Thymus (tissue), 11 donors: ENCODE results near the gene ITPA. TPM values are rescaled to one million over a fixed set of nuclear protein-coding genes. Genes with fewer than 3 reads are reported as not detected.
"Not testable (repeated sequence)": the region's sequence is repeated elsewhere in the genome, so short reads cannot be mapped to it uniquely, and the experiment has no call there.

Experiments
- DNase-seq, 9 donors: peaks; one replicate each; pipeline ENCODE4 v3.0.0-alpha.2; 2013; ENCODE audit warnings: low spot score in 9 of 9, low read depth in 6 of 9, missing footprints in 1 of 9
- H3K27ac ChIP-seq, 2 donors: one replicate each; pipeline ENCODE4 v1.5.1; 2013; ENCODE audit warnings: control low read depth in 1 of 2, low read depth in 1 of 2, low read length in 1 of 2, mild to moderate bottlenecking in 1 of 2, moderate library complexity in 1 of 2
- H3K27me3 ChIP-seq, 2 donors: one replicate each; pipeline ENCODE4 v1.5.1; 2013; ENCODE audit warnings: low read length in 1 of 2; ENCODE audit not compliant: control insufficient read depth in 2 of 2, insufficient read depth in 1 of 2
- H3K36me3 ChIP-seq, 2 donors: one replicate each; pipeline ENCODE4 v1.5.1; 2013; ENCODE audit warnings: low read length in 1 of 2, mild to moderate bottlenecking in 1 of 2, moderate library complexity in 1 of 2; ENCODE audit not compliant: control insufficient read depth in 2 of 2, insufficient read depth in 2 of 2
- H3K4me1 ChIP-seq, 2 donors: one replicate each; pipeline ENCODE4 v1.5.1; 2013; ENCODE audit warnings: low read length in 2 of 2; ENCODE audit not compliant: control insufficient read depth in 2 of 2, insufficient read depth in 2 of 2
- H3K4me3 ChIP-seq, 2 donors: one replicate each; pipeline ENCODE4 v1.5.1; 2013; ENCODE audit warnings: low read length in 2 of 2, control low read depth in 1 of 2, mild to moderate bottlenecking in 1 of 2
- H3K9me3 ChIP-seq, 2 donors: one replicate each; pipeline ENCODE4 v1.5.1; 2013; ENCODE audit warnings: low read length in 1 of 2, mild to moderate bottlenecking in 1 of 2; ENCODE audit not compliant: control insufficient read depth in 2 of 2, insufficient read depth in 1 of 2
- WGBS: extraction: QIAGEN DNeasy Blood & Tissue Kit; methylation state at CpG from one replicate; pipeline ENCODE4 v1.1.7; 2013; 5-methylcytosine and 5-hydroxymethylcytosine counted together
- polyA plus RNA-seq: library from polyadenylated mRNA; stranded (reverse); fragments of 200-250 nt; gene quantifications from one replicate; pipeline ENCODE4 v1.2.3, GENCODE V29; 2013
- total RNA-seq: library from RNA; stranded (reverse); fragments of 120-200 nt; gene quantifications from one replicate; pipeline ENCODE4 v1.2.4, GENCODE V29; 2013
- donor health status: healthy.

The ITPA gene
- total and polyA plus RNA-seq, 2 donors = 46.0 to 141 TPM

GRCh38 chr20:3209946-3210317, 634 bp downstream of the ITPA start:
- H3K36me3 ChIP-seq = peaks cover 12 to 13% of the 10 kb centered on the region in 2 donors
- H3K9me3 ChIP-seq = no peaks in the 10 kb centered on the region
- no peak overlapping the region for H3K27ac ChIP-seq
- H3K27me3 ChIP-seq = no peaks in the 10 kb centered on the region
- no peak for DNase-seq
- 3% methylated on average over 10 of the region's 10 CpGs for WGBS
- peak overlapping the region; percentile 93 to 99 for H3K4me3 ChIP-seq
- peaks cover 14% of the 10 kb centered on the region in 2 donors for H3K4me1 ChIP-seq

GRCh38 chr20:3210346-3210745, 1.0 kb downstream of the ITPA start:
- no peak overlapping the region for H3K27ac ChIP-seq
- 93% methylated on average over 2 of the region's 2 CpGs for WGBS
- H3K9me3 ChIP-seq = no peaks in the 10 kb centered on the region
- peaks cover 14% of the 10 kb centered on the region in 2 donors for H3K4me1 ChIP-seq
- H3K36me3 ChIP-seq = peaks cover 16 to 17% of the 10 kb centered on the region in 2 donors
- H3K4me3 ChIP-seq = peak overlapping the region; percentile 93 to 99
- no peak for DNase-seq
- H3K27me3 ChIP-seq = no peaks in the 10 kb centered on the region

- peaks cover 25 to 26% of the 10 kb centered on the region in 2 donors for H3K36me3 ChIP-seq
- DNase-seq = no peak
Measured at GRCh38 chr20:3213226-3213625, 3.9 kb downstream of the ITPA start.

GRCh38 chr20:3215359-3215917, 6.1 kb downstream of the ITPA start:
- H3K27ac ChIP-seq, H3K9me3 ChIP-seq, H3K4me3 ChIP-seq, DNase-seq, H3K27me3 ChIP-seq: not testable (repeated sequence)
- WGBS = 98% methylated on average over 7 of the region's 7 CpGs
- Histone ChIP-seq H3K4me1 (peaks cover 4 to 10% of the 10 kb centered on the region in 2 donors), H3K36me3 (peaks cover 26 to 32% of the 10 kb centered on the region in 2 donors)

More at GRCh38 chr20:3213226-3213625, 3.9 kb downstream of the ITPA start:
- Histone ChIP-seq H3K4me3 (no peak overlapping the region), H3K27me3 (no peaks in the 10 kb centered on the region), H3K27ac (no peak overlapping the region), H3K4me1 (peaks cover 13 to 15% of the 10 kb centered on the region in 2 donors), H3K9me3 (no peaks in the 10 kb centered on the region)
- 98% methylated on average over 7 of the region's 7 CpGs for WGBS

GRCh38 chr20:3218307-3218988, 9.2 kb downstream of the ITPA start:
- no peaks in the 10 kb centered on the region for H3K9me3 ChIP-seq
- H3K36me3 ChIP-seq = peaks cover 40% of the 10 kb centered on the region in 2 donors
- DNase-seq = peak in 3 of 9 donors; percentile 71 to 79 (median 78)
- no peaks in the 10 kb centered on the region for H3K27me3 ChIP-seq
- H3K4me1 ChIP-seq = peaks cover 17 to 27% of the 10 kb centered on the region in 2 donors
- no peak overlapping the region for H3K4me3 ChIP-seq
- H3K27ac ChIP-seq = peak overlapping the region in 1 of 2 donors; percentile 52
- WGBS = 25% methylated on average over 30 of the region's 30 CpGs

GRCh38 chr20:3221398-3222226, 12.3 kb downstream of the ITPA start:
- no peak for DNase-seq
- H3K27me3 ChIP-seq = no peaks in the 10 kb centered on the region
- H3K27ac ChIP-seq = no peak overlapping the region
- H3K4me3 ChIP-seq = no peak overlapping the region
- H3K9me3 ChIP-seq = no peaks in the 10 kb centered on the region
- 98% methylated on average over 18 of the region's 18 CpGs for WGBS
- H3K36me3 ChIP-seq = peaks cover 23 to 27% of the 10 kb centered on the region in 2 donors
- H3K4me1 ChIP-seq = peaks cover 21 to 51% of the 10 kb centered on the region in 2 donors

GRCh38 chr20:3222635-3223600, 13.6 kb downstream of the ITPA start:
- 17% methylated on average over 25 of the region's 25 CpGs for WGBS
- Histone ChIP-seq H3K4me1 (peaks cover 21 to 51% of the 10 kb centered on the region in 2 donors), H3K9me3 (no peaks in the 10 kb centered on the region), H3K4me3 (peak overlapping the region; percentile 14 to 23), H3K27ac (peak overlapping the region; percentile 67 to 98), H3K36me3 (peaks cover 19 to 23% of the 10 kb centered on the region in 2 donors), H3K27me3 (no peaks in the 10 kb centered on the region)
- DNase-seq = peak in 8 of 9 donors; percentile 55 to 93 (median 78)

- H3K27me3 ChIP-seq = no peaks in the 10 kb centered on the region
- peaks cover 17 to 47% of the 10 kb centered on the region in 2 donors for H3K4me1 ChIP-seq
- H3K4me3 ChIP-seq = peak overlapping the region; percentile 14 to 23
- peaks cover 12 to 23% of the 10 kb centered on the region in 2 donors for H3K36me3 ChIP-seq
- H3K9me3 ChIP-seq = no peaks in the 10 kb centered on the region
- peak overlapping the region; percentile 67 to 98 for H3K27ac ChIP-seq
- 47% methylated on average over 6 of the region's 6 CpGs for WGBS
- DNase-seq = peak in 2 of 9 donors; percentile 13 to 67
Measured at GRCh38 chr20:3223651-3223993, 14.3 kb downstream of the ITPA start.
